Limb (tissue), 2 donors: ENCODE measurements around the gene TCF7L2.

Source experiments
- DNase-seq, 2 donors: peaks; one replicate each; pipeline ENCODE4 v3.0.0-alpha.2; 2016; ENCODE audit errors: extremely low spot score in 2 of 2

The TCF7L2 gene

DNA sequence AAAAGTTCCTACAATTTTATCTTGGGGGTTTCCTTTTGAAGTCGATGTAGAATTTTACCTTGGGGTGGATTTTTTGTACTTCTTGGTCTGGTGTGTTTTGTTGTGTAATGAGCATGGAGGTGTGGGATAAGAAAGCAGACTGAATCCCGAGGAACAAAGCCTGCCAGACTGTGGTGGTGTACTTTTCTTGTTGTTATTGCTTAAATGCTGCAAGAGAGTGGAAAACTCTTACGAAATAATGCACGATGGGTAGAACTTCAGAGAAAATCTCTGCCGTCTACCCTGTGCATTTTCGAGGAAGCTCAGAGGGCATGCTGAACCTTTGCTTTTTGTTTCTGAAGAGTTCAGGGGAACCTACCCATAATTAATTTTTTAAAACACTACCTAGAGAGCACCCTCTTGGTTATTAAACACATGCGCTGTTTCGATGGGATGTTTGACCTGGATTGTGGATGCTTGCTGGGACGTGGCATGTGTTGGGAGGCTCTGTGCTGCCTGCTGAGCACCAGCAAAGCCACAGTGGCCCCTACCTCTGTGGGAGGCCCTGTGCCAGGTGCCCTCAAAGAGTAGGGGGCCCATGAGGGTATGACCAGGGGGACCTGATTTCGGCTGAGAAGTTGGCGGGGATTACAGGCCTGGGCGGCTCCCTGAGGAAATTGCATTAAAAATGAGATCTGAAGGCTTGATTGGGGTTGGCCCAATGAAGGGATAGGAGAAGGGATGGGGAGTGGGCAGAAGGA lies 94.1 kb downstream of the TCF7L2 start:
- DNase-seq = no peak

DNA sequence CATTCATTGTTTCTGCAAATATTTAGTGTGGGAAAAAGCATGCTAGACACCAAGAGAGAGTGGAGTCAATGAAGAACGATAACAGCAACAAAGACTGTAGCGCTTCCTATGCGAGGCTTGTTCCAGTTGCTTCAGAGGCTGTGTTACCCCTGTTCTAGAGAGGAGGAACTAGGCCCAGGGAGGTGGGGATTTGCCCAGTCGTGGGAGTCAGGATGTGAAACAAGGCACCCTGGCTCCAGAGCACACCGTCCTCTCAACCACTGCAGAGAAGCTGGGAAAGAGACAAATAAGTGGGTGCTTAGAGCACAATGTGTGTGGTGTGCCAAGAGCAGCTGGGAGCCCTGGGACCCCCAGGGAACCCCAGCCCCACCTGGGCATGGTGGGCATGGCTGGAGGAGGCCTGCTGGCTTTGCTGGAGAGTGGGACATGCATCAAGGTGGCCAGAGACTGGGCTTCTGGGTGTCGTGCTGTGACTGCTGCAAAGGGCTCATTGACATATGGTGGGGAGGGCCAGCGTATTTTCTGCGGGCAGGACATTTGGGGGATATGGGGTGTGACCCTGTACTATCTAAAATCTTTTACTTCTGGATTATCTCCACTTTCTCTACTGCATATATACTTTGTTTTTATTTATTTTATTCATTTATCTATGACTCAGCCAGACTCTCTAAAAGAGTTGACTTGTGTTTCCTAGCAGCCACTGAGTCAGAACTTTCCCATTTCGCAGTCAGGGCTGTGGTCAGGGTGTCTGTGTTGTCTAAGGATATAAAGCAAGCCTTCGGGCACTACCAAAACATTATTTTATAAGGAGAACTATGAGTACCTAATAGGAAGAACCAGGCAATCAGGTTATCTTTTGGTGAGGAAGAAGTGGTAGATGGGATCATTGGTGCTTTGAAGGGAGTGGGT lies 95.4 kb downstream of the TCF7L2 start:
- DNase-seq = no peak

GRCh38 chr10:113047151-113047550 lies 97.1 kb downstream of the TCF7L2 start:
- DNase-seq = no peak

DNA sequence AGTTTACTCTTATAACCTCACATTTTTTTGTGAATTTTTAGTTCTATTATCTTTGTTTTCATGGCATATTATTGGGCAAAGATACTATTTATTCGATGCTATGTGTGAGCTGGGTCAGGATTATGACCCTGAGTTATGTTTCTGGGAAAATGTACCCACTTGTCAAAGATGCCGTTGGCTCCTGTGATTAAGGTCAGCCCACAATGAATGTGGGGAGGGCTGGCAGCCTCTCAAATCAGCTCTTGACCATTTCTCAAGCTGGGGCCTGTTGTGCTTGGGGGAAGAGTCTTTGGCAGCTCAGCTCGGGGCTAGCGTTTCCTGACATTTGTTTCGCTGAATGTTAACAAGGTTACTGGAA lies 97.5 kb downstream of the TCF7L2 start:
- DNase-seq = no peak

DNA sequence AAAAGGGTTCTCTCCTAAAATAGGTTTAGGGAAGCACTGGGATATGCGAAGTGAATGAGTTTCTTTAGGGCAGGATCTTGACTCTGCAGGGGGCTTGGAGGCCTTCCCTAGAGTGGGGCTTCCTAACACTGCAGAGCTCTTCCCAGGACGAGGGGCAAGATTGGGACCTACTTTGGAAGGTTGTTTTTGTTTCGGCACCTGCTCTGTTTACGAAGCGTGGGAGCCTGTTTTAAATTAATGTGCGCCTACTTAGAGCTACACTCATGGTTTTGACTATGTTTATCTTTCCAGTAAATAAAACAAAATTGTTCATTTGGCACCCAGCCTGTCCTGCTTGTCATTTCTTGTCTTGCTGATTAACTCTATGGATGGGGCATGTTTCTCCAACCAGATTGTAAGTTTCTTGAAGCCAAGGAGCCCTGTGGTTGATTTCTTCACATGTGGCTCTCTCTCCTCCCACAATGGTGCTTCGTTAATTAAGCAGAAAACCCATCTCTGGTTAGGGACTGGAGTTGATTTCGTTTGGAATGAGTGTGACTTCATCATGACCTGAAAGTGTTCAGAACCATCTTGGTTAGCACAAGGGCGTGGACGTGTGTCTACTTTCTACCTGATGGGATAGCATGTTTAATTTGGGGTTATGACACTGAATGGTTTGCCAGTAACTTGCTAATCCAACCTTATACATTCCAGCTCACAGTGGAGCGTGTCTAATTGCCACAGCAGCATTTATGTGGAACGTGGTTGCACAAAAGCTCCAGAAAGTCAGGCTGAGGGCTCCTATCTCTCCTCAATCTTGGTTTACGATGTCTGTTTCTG lies 98.1 kb downstream of the TCF7L2 start:
- no peak for DNase-seq

DNA sequence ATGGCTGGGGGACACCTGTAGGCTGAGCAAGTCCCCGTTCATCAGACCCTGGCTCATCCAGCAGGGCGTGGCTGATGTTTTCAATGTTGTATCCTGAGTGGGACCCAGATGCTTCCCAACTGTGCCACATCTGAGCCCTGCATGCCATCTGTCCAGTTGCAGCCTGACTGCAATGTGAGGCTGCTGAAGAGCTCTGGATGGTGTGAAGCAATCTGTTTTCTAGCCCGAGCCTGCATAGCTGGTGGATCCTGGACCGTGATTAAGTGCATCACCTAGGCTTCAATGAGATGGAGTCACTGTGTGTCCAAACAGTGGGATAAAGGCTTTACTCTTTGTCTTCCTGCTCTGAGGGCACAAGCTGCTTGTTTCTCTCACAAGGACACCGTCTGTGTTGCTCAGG lies 99.8 kb downstream of the TCF7L2 start:
- no peak for DNase-seq

DNA sequence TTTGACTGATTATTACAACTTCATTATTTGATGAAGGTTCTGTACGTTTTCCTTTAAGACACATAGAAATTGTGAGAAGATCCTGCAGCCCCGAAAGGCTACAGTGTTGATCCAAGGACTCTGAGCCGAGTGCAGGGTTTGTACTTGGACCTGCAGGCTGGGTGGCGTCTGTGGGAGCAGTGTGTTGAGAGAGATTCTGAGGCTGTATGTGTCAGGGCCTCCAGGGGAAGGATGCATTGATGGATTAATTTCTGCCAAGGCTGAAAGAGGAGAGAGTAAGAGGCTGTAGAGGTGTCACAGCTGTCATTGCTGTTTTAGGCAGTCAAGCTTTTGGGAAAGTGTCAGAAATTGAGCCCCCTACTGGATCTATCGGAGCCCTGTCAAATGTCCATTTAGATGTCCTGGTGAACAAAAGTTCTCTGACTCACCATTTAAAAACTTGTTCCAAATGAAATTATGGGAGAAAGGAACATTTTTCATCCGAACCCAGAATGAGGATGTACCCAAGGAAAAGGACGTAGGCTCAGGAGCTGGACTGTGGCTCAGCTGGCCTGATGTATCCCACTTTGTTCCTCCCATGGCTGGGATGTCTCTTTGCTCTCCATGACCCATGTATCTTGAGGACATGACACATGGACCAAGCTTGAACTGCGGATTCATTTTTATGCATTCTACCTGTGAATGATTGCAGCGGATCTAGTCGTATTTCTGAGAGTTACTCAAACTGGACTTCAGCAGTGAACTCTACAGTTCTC lies 102.2 kb downstream of the TCF7L2 start:
- DNase-seq = no peak

GRCh38 chr10:113053091-113053490 lies 103.0 kb downstream of the TCF7L2 start:
- DNase-seq = no peak

DNA sequence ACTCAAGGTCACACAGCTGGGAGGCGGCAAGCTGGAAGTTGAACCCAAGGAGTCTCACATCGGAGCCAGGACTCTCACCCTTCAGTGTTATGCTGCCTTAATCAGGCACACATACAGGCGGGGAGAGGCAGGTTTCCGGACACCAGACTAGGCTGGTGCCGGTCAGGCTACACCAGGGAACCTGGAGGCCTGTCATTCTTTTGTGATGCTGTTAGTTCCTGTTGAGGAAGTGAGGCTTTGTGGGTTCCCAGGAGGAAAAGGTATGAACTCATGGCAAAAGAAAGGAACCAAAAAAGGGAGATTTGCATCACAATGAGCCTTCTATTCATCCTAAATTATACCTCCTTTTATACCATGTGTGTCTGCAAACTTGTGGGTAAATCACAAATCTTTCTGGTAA lies 103.8 kb downstream of the TCF7L2 start:
- DNase-seq = no peak

DNA sequence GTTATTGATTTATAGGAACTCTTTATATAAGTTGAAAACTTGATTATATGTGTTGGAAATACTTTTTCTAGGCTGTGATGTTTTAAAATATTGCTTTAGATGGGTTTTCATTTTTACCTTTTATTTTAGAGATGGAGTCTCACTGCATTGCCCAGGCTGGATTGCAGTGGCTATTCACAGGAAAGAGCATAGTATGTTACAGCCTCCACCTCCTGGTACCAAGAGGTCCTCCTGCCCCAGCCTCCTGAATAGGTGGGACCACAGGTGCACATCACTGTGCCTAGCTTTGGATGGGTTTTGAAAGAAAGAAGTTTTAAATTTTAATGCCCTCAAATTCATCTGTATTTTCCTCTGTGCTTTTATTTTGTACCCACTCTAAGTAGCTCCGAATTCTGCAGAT lies 105.4 kb downstream of the TCF7L2 start:
- no peak for DNase-seq

- DNase-seq = no peak
Observed at GRCh38 chr10:113056030-113056429, 106.0 kb downstream of the TCF7L2 start.

DNA sequence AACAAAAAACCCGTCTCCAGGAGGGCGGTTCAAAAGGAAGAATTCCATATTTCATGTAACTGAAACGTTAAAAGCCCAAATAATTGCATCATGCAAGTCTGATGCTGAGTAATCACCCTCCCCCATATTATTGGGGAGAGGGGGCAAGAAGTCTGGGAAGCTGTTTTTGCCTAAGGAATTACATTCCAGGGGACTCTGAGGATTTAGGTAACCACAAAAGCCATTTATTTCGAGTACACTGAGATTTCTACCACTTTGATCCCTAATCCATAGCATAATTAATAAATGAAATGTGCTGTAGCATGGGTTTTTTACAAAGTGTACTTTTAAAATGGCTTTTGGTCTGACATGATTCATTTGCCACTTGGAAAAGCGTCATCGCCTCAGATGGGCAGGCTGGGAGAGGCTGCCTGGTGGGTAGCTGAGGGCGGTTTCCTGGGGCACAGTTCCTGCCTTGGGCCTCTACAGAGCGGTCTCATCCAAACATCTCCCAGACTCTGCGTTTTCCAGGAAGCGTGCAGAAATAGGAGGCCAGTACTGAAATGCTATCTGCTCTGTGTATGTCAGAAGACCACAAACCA lies 106.5 kb downstream of the TCF7L2 start:
- no peak for DNase-seq

DNA sequence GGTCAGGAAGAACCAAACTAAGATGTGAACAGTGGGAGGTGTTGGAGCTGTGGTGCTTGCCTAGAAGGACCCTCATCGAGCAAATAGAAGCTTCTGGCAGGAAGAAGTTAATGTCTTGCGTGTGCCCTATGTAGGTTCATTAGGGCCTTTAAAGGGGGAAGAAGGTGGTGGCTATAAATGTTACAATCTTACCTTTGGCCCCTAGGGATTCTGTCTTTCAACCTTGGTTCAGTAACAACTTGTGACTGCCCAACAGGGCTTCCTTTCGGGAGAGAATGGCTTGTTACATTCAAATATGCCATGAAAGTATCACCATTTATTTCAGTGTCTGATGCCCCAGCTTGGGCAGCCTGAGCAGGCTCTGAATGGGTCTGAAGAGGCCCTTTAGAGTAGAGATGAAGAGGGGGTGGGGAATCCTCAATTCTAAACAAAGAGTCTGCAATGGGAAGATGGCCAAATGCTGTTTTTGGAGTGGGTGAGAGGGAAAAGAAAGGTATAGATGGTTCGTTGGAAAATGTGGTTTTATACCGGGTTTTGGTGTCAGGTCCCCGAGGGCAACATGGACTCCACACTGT lies 108.0 kb downstream of the TCF7L2 start:
- no peak for DNase-seq

GRCh38 chr10:113058523-113059370 lies 108.7 kb downstream of the TCF7L2 start:
- peak; percentile 58 to 65 for DNase-seq

DNA sequence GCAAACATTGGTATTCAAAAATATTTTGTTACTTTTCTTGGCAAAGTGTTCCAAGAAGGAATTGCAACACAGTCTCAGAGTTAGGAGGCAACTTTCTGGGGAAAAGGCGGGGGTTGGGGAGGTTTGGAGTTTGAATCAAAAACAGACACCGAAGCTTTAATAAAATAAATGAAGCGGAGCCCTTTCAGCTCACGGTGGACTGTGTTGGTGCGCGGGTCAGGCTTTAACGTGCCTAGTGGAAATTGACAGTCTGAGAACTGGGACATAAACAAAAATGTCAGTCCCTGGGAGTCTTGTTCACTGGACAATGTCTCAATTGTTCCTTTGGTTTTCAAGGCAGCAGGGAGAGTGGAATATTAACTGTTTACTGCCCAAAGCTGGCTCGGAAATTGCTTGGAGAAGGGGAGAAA lies 109.3 kb downstream of the TCF7L2 start:
- peak in 1 of 2 donors; percentile 52 for DNase-seq

DNA sequence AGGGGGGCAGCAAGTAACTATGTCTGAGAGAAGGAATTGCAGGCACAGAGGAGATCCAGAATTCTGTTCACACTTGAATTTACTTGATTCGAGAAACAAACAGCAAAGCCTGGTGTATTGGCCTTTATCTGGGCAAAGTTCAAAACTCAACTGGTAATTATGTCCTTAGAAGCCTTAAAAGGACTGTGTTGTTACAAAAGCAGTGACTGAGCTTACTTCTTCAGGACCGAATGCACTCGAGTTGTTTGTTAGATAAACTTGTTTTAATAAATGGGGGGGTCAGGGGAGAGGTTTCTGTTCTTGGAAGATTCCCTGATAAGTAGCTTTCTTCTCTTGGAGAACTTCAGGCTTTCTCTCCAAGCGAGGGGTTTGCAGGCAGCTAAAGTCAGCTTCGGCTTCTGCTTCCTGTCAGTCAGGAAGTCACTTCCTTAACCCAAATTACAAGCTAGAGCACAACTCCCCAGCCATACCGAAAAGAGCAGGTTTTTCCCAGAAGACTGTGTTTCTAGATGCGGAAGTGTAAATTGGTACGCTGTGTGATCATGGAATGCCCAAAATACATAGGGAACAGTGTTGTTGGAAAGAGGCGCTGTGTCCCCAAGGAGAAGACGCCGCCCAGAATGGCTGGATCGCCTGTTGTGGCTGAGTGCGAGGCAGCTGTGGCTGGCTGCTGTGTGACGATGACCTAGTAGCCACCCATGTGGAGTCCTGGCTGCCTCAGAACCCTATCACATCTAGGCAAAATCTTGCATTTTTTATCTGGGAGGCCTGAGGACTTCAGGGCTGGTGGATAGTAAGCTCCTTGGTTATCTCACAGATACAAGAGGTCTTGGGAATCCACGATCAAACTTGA lies 110.4 kb downstream of the TCF7L2 start:
- DNase-seq = no peak

GRCh38 chr10:113061054-113061430 lies 111.0 kb downstream of the TCF7L2 start:
- DNase-seq = no peak

DNA sequence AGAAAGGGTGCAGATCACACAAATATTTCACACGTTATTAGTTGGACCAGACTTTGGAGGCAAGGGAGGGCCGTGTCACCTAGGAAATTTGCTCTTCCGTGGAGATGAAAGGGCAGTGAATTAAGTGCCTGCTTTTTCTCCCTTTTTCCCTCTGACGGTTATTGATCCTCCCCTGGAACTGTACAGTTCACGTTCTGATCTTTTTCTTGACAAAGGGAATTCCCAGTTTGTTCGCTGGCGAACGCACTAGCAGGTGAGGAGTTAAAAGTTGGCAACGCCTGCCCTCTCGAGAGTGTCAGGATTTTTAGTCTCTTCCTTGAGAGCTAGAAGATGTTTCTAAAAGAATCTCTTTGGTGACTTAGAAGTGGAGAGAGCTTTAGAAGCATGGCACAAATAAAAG lies 111.5 kb downstream of the TCF7L2 start:
- no peak for DNase-seq
